HG03280 (cell line): Measurements from ENCODE around the gene ARF6.
A peak's percentile ranks its signal among the peaks of the same experiment; 100 is the strongest.
"Not testable (repeated sequence)": the region's sequence is repeated elsewhere in the genome, so short reads cannot be mapped to it uniquely, and the experiment has no call there.

ENCODE experiments used
- ATAC-seq: cut with Tn5 transposase; IDR thresholded peaks from one replicate; pipeline ENCODE4 v1.9.1; 2021; ENCODE audit warnings: mild to moderate bottlenecking, moderate library complexity; ENCODE audit not compliant: unreplicated experiment

ARF6 gene

GRCh38 chr14:49892636-49893308, at the start of gene ARF6:
Gene ARF6 (plus strand): TSS chr14:49893082. CDS start chr14:49893737, 655 bp downstream.
- ATAC-seq: peak; percentile 86

- ATAC-seq: no peak
Observed at GRCh38 chr14:49849213-49849847, 43.6 kb upstream of the ARF6 start.

GRCh38 chr14:49851813-49852212, 41.1 kb upstream of the ARF6 start:
- ATAC-seq: no peak

- ATAC-seq: peak; percentile 79
Observed at GRCh38 chr14:49852301-49853157, 40.4 kb upstream of the ARF6 start, which contains the start of gene NEMF. Gene NEMF (minus strand): TSS chr14:49852788. CDS start chr14:49852753, 35 bp downstream.

- peak; percentile 2 for ATAC-seq
Observed at GRCh38 chr14:49853158-49853477, 39.8 kb upstream of the ARF6 start.

- no peak for ATAC-seq
Observed at GRCh38 chr14:49853572-49854375, 39.1 kb upstream of the ARF6 start.

GRCh38 chr14:49857427-49858003, 35.4 kb upstream of the ARF6 start:
- no peak for ATAC-seq

GRCh38 chr14:49858383-49858782, 34.5 kb upstream of the ARF6 start:
- no peak for ATAC-seq

GRCh38 chr14:49860988-49861698, 31.7 kb upstream of the ARF6 start:
- no peak for ATAC-seq

- peak; percentile 6 for ATAC-seq
Observed at GRCh38 chr14:49861699-49862088, 31.2 kb upstream of the ARF6 start.

- peak; percentile 23 for ATAC-seq
Observed at GRCh38 chr14:49862089-49862673, 30.7 kb upstream of the ARF6 start.

- ATAC-seq: no peak
Observed at GRCh38 chr14:49863487-49864281, 29.2 kb upstream of the ARF6 start.

GRCh38 chr14:49865431-49865859, 27.4 kb upstream of the ARF6 start:
- no peak for ATAC-seq

GRCh38 chr14:49867831-49868719, 24.8 kb upstream of the ARF6 start:
- peak; percentile 91 for ATAC-seq

- no peak for ATAC-seq
Observed at GRCh38 chr14:49868720-49869114, 24.2 kb upstream of the ARF6 start.

GRCh38 chr14:49870908-49871307, 22.0 kb upstream of the ARF6 start:
- no peak for ATAC-seq

GRCh38 chr14:49873548-49873947, 19.3 kb upstream of the ARF6 start:
- not testable (repeated sequence) for ATAC-seq
